ENCODE data around the gene CDK19.
"Not testable (repeated sequence)": the region's sequence is repeated elsewhere in the genome, so short reads cannot be mapped to it uniquely, and the experiment has no call there.

Gene CDK19

DNA sequence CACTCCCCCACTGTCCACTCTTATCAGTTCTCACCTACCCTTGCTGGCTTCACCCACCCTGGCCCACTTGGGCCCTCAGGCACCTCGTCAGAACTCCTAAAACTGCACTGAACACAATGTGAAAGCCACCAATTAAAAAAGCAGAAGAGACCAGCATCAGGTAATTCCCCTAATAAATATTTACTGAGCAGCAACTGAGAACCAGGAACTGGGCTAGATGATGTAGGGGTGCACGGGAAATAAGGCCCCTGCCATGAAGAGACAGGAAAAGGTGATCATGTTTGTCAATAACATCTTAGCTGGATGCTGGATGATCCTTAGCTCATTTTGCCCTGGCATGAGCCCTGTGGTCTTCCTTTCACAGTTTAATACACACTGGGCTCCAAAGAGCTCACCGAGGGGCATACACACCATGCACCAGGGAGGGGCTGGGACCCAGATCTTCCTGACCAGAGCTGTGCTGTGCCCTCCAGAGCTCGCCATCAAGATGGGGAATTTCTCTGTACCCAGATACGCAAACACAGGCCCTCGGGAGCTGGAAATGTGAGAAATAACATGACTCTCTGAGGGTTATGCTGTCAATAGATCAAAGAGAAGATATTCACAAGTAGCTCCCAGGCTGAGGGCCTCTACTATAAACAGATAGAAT, 225.3 kb downstream of the CDK19 start:
- no peak for DNase-seq (ENCODE audit: low read depth, low spot score)

DNA sequence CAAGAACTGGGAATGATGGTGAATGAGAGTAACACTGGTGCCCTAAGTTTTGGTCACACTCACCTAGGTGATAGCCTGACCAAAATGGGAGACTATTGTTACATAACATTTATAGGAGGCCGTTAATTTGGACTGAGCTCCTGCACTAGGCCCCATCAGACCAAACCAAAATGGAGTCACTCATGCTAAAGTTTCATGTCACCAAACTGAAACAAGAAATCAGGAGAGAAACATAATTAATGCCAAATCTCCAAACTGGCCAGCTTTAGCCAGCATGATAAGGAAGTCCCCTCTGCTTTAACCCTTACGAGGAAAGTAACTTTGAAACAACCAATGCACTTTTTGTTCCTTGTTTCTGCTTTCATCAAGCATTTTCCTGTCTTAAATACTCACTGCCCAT, 227.9 kb downstream of the CDK19 start:
- DNase-seq (ENCODE audit: low read depth, low spot score): no peak

DNA sequence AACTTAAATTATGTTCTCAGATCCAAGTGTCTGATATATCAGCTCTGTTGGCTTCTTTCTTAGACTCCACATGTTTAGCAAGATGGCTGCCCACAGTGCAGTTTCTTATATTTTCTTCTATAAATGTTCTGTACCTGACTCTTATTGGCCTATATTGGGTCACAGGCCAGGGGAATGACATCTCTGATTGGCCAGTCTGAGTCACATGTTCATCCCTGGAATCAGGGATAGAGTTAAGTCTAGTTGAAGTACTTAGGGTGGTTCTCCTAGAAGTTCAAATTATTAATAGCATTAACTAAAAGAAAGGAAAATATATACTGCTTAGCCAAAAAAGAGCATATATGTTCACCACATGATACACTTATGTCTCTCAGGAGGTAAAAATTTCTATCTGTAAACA, 233.6 kb downstream of the CDK19 start:
- no peak for DNase-seq (ENCODE audit: low read depth, low spot score)

DNA sequence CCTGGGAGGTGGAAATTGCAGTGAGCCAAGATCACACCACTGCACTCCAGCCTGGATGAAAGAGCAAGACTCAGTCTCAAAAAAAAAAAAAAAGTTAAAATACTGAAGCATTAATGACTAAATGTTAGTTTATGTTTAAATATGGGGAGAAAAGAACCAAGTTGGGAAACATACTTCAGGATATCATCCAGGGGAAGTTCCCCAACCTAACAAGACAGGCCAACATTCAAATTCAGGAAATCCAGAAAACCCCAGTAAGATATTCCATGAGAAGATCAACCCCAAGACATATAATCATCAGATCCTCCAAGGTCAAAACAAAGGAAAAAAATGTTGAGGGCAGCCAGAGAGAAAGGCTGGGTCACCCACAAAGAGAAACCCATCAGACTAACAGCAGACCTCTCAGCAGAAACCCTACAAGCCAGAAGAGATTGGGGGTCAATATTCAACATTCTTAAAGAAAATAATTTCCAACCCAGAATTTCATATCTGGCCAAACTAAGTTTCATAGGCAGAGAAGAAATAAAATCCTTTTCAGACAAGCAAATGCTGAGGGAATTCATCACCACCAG, 237.6 kb downstream of the CDK19 start:
- DNase-seq (ENCODE audit: low read depth, low spot score): not testable (repeated sequence)

DNA sequence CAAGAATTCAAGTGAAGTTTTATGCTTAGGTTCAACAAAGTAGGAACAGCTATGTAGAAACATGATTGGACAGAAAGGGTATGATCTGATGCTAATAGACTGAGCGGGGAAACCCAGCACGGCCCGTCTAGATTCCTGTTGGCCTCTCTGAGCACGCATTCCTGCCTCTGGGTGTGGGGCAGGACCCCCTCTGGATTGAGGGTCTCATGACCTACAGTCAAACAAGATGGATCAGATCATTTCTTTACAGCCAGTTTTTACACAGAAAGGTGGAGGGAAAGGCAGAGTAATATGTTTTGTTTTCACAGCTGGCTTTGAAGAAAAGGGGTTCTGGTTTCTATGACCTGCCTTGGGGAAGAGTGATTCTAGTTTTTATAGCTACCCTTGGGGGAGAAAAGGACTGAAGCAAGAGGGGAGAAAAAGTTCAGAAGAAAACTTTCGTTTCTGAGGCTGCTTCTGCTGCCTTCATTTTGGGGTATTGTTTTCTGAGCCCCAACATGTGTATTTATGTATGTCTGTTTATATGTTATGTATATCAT, 239.3 kb downstream of the CDK19 start:
- DNase-seq (ENCODE audit: low read depth, low spot score): no peak

DNA sequence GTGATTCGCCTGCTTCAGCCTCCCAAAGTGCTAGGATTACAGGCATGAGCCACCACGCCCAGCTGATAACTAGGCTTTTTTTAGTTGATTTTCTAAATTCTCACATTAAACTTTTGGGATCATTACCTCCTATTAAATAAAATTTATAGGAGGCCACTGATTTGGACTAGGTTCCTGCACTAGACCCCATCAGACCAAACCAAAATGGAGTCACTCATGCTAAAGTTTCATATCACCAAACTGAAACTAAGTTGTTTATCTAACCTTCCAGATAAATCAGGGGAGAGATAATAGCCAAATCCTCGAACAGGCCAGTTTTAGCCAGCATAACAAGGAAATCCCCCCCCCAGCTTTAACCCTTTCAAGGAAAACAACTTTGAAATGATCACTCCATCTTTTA, 240.5 kb downstream of the CDK19 start:
- no peak for DNase-seq (ENCODE audit: low read depth, low spot score)

DNA sequence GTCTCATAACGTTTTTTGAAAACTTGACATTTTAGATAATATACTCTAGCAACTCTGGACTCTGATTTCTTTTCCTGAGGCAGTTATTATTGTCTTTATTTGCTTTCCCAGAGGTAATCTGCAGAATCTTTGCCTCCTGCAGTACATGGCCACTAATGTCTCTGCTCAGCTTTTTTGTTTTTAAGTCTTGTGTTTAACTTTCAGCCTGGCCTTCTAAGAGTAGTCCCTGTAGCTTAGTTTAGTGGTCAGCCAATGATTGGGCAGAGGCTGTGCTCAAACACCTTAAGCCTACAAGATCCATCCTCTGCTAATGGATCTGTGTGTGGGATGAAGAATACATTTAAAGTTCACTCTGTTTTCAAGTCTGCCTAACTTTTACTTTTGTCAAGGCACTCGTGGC, 241.7 kb downstream of the CDK19 start:
- DNase-seq (ENCODE audit: low read depth, low spot score): no peak

DNA sequence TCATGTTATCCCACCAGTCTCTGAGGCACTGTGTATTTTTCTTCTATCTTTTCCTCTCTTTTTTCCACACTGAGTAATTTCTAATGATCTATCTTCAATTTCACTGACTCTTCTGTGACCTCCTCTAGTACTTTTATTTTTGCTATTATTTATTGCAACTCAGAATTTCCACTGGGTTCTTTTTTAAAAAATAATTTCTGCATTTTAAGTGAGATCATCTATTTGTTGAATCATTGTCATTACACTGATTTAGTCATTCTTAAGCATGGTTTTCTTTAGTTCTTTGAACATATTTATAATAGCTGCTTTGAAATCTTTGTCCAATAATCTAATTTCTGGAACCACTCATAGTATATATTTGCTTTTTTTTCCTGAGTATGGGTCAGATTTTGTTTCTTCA, 242.1 kb downstream of the CDK19 start:
- no peak for DNase-seq (ENCODE audit: low read depth, low spot score)

DNA sequence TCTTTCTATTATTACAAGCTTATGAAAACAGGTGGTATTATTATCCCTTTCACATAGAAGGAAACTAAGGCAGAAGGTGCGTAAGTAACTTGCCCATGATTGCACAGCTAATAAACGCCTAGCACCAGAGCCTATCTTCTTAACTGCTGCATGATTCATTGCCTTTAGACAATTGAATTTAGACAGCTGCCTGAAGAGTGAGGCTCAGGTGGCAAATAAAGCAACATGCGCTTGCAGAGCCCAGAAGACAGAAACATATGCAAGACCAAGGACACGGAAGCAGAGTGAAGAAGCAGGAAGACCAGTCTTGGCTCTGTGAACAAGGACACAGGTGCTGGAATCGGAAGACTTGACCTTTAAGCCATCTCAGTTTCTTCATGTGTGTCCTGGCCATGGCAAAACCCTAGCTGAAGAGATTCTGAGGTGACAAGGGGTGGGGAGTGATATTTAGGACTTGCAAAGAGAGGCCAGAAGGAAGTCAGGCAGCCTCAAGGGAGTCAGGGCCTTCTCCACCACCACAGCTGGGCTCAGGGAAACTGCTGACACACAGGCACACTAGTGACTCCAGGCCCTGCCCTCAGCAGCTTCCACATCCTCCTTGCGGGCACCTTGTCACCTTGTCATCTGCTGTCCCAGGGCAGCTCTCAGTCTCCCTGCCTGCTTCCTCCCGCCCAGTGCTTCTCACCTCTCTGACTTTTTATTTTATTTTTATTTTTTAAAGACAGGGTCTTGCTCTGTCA, 247.1 kb downstream of the CDK19 start:
- DNase-seq (ENCODE audit: low read depth, low spot score): no peak

DNA sequence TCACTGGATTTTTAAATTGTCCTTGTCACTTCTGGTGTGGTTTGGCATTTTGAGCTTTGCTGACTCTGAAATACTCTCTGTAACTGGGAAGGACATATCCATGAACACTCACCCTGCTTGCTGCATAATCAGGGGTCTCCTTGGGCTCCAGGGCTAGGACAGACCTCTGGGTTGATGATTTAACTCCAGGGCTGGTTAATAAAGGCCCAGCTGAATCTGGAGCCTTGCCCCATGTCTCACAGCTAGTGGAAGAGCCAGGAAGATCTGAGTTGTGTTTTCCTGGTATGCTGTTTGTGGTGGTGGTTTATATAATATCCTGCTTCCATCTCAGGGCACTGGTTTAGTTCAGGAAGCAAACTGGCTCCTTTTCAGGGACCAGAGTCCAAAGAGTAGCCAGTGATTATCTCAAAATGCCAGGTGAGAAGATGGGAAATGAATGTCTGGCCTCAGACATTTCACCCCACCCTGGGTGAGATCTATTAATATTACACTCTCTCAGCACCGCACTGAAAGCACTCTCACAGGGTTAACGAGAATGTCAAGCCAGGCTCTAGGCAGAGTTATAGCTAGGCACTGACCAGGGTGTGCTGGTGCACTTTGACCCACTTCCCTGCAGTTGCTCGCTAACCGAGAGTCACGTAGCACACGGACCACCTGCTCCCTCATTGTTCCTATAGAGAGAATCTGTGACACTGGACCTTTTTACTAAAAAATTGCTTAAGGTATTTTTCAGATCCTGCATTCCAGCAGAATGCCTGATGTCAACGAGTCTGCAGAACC, 248.7 kb downstream of the CDK19 start:
- DNase-seq (ENCODE audit: low read depth, low spot score): no peak

DNA sequence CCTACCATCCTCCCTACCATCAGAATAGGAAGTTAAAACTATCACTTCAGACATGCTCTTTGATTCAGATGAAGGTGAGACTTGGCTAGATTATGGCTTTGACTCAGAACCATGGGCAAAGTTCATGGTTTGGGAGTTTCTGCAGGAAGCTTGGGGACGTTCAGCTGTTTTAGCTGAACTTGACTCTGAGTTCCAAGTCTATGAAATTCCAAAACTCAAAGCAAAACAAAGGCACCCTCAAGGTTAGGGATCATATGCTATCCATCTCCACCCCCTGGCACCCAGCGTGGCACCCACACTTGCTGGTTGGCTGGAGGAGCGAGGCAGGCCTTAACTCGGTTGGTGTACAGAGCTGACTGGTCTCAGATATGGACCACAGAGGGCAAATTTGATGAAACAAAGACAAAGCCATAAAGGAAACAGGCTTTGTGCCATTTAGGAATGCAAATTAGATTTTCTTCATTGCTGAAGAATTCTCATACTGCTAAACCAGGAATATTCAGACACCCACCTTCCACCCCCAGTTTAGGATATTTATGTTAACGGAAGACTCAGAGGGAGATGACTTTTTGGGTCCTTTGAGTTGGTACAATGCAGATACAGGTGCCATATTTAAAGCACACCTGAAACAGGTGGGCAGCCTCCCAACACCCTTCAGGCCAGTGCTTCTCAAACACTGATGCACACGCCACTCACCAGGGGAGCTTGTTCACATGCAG, 250.4 kb downstream of the CDK19 start:
- DNase-seq (ENCODE audit: low read depth, low spot score): no peak

DNA sequence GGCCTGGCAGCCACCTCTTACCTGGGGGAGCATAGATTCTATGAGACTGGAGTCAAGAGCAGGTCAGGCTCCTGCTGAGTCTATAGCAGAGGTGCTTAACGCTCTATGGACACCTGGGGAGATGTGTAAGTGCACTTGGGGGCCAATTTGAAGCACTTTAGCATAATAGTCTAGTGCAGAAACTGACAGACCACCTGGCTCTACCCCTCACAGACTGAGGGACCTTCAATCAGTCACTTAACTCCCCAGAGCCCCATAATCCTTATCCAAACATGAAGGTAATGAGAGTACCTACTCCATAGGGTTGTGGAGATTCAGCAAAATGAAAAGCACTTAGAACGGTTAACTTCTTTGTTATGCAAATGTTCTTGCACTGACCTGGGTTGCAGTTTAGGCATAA, 251.6 kb downstream of the CDK19 start:
- DNase-seq (ENCODE audit: low read depth, low spot score): no peak

DNA sequence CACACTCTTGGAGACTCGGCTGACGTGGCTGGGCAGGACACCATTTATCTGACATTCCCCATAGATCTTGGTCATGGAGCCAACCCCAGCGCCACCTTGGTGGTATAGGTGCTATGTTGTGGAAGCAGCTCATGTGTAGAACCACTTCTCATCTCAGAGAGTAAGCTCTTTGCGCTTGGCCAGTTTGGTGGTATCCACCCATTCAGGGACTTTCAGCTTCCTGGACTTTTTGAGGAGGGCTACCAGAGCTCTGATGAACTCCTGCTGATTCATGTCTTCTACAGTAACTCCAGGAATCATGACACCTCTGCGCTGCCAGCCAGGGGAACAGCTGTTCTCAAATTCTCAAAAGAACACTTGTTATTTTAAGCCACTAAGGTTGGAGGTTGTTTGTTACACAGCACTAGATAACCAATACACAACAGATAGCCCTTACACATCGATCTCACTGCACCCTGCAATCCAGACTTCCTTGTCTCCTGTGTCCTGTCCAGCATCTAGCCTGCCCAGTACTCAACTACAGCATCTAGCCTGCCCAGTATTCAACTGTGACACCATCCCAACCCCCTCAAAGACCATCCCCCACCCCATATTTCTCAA, 252.9 kb downstream of the CDK19 start:
- DNase-seq (ENCODE audit: low read depth, low spot score): no peak

DNA sequence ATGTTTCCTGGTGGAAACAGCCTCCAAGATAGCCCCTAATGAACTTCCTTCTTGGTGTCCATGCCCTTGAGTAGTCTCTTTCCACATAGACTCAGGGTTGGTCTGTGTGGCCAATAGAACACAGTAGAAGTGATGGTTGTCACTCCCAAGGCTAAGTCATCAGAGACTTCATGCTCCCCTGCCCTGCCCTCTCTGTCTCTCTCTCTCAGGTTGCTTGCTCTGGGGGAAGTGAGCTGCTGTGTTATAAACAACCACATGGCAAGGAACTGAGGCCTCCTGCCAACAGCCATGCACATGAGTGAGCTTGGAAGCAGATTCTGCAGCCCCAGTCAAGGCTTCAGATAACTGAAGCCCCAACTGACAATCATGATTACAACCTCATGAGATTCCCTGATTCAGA, 253.6 kb downstream of the CDK19 start:
- DNase-seq (ENCODE audit: low read depth, low spot score): no peak

DNA sequence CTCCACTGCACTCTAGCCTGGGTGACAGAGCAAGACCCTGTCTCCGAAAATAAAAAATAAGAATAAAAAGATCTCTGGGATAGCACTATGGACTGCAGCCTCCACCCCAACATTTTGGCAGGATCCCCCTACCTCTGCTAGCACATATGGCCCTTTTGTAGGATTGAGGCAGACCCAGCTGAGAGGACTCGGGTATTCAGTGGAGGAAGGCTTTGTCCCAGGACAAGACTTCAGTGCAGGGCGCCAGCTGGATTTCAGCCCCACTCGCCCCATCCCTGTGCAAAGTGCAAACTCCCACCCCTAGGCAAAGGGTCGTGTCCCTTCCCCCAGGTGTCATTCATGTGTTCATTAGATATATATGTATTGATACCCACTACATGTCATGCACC, 254.3 kb downstream of the CDK19 start:
- no peak for DNase-seq (ENCODE audit: low read depth, low spot score)

DNA sequence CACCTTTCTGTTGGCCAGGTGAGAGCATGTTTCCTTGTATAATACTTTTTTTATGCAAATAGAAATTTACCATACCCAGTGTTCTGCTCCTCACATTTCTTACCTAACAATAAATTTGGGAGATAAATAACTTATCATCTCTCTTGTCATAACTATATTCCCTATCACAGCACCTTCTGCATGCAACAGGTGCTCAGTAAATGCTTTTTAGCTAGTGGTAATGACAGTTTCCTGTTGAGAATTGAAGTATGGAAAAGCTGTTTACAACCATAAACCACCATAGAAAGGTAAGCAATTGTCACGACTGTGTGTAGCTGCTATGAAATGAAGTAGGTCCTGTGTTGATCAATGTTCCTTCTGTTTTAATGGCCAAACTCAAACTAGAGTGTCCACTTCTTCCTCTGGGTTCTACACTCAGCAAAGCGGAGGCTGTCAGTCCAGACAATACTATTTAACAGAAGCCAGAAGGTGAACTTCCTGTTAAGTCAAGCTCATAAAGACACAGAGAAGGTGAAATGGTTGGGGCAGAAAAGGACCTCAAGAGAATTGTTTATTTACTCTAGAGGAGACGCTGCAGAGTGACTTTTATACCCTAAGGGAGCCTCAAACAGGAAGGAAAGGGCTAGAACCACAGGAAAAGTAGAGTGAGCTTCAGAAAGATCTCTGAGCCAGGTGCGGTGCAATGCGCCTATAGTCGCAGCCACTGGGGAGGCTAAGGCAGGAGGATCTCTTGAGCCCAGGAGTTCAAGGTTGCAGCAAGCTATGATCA, 254.8 kb downstream of the CDK19 start:
- no peak for DNase-seq (ENCODE audit: low read depth, low spot score)

All from activated naive CD8-positive, alpha-beta T cell treated with anti-CD3 and anti-CD28 coated beads, Interleukin-2, amount 50 U/mL, for 16 hours (primary cell).